Activated naive CD8-positive, alpha-beta T cell treated with anti-CD3 and anti-CD28 coated beads for 36 hours (primary cell): ENCODE data around the gene PKP1. TPM values are rescaled to one million over a fixed set of nuclear protein-coding genes. Genes with fewer than 3 reads are reported as not detected.

ENCODE experiments used
- DNase-seq: peaks from one replicate; pipeline ENCODE4 v3.0.0; 2021
- H3K27ac Mint-ChIP-seq: one replicate; pipeline ENCODE4 v1.8.0; 2022; ENCODE audit warnings: mild to moderate bottlenecking, moderate library complexity, mixed read lengths
- H3K27me3 Mint-ChIP-seq: one replicate; pipeline ENCODE4 v1.8.0; 2022; ENCODE audit warnings: mild to moderate bottlenecking, mixed read lengths
- H3K36me3 Mint-ChIP-seq: one replicate; pipeline ENCODE4 v1.8.0; 2021; ENCODE audit warnings: mild to moderate bottlenecking, mixed read lengths
- H3K4me1 Mint-ChIP-seq: one replicate; pipeline ENCODE4 v1.8.0; 2021; ENCODE audit warnings: mixed read lengths
- H3K4me3 Mint-ChIP-seq: one replicate; pipeline ENCODE4 v1.8.0; 2022; ENCODE audit warnings: mild to moderate bottlenecking, moderate library complexity, mixed read lengths
- H3K9me3 Mint-ChIP-seq: one replicate; pipeline ENCODE4 v1.8.0; 2022; ENCODE audit warnings: mixed read lengths
- total RNA-seq, 2 experiments: library from RNA; stranded (reverse); gene quantifications; one replicate each; pipeline ENCODE4 v1.2.3, GENCODE V29; 2021

The PKP1 gene
- total RNA-seq, 2 experiments from 2014 or later, result 0.04 to 0.06 TPM

- no peak for DNase-seq
- no peaks in the 10 kb centered on the region for H3K4me1 Mint-ChIP-seq
- H3K4me3 Mint-ChIP-seq, result no peak overlapping the region
- no peaks in the 10 kb centered on the region for H3K9me3 Mint-ChIP-seq
- H3K36me3 Mint-ChIP-seq, result no peaks in the 10 kb centered on the region
- no peak overlapping the region for H3K27ac Mint-ChIP-seq
- H3K27me3 Mint-ChIP-seq, result no peaks in the 10 kb centered on the region
Measured at GRCh38 chr1:201332616-201333335, 49.5 kb downstream of the PKP1 start.

- DNase-seq, result no peak
- no peak overlapping the region for H3K27ac Mint-ChIP-seq
- no peak overlapping the region for H3K4me3 Mint-ChIP-seq
- H3K36me3 Mint-ChIP-seq, result no peaks in the 10 kb centered on the region
- no peaks in the 10 kb centered on the region for H3K9me3 Mint-ChIP-seq
- no peaks in the 10 kb centered on the region for H3K4me1 Mint-ChIP-seq
- no peaks in the 10 kb centered on the region for H3K27me3 Mint-ChIP-seq
Measured at GRCh38 chr1:201334325-201335173, 51.2 kb downstream of the PKP1 start.

GRCh38 chr1:201335174-201335870 lies 52.0 kb downstream of the PKP1 start:
- Mint-ChIP-seq H3K9me3 (no peaks in the 10 kb centered on the region), H3K36me3 (no peaks in the 10 kb centered on the region), H3K27ac (no peak overlapping the region), H3K4me3 (no peak overlapping the region), H3K4me1 (no peaks in the 10 kb centered on the region), H3K27me3 (no peaks in the 10 kb centered on the region)
- DNase-seq, result no peak

GRCh38 chr1:201335901-201336300 lies 52.6 kb downstream of the PKP1 start:
- H3K9me3 Mint-ChIP-seq, result no peaks in the 10 kb centered on the region
- no peaks in the 10 kb centered on the region for H3K27me3 Mint-ChIP-seq
- no peak for DNase-seq
- H3K4me3 Mint-ChIP-seq, result no peak overlapping the region
- H3K36me3 Mint-ChIP-seq, result no peaks in the 10 kb centered on the region
- no peaks in the 10 kb centered on the region for H3K4me1 Mint-ChIP-seq
- no peak overlapping the region for H3K27ac Mint-ChIP-seq

- H3K27ac Mint-ChIP-seq, result no peak overlapping the region
- H3K4me1 Mint-ChIP-seq, result no peaks in the 10 kb centered on the region
- H3K36me3 Mint-ChIP-seq, result no peaks in the 10 kb centered on the region
- H3K27me3 Mint-ChIP-seq, result peaks cover 6% of the 10 kb centered on the region
- H3K9me3 Mint-ChIP-seq, result peaks cover 2% of the 10 kb centered on the region
- DNase-seq, result no peak
- no peak overlapping the region for H3K4me3 Mint-ChIP-seq
Measured at GRCh38 chr1:201336711-201337450, 53.6 kb downstream of the PKP1 start.

GRCh38 chr1:201341377-201341776 lies 58.1 kb downstream of the PKP1 start:
- Mint-ChIP-seq H3K27ac (no peak overlapping the region), H3K36me3 (no peaks in the 10 kb centered on the region), H3K4me3 (no peak overlapping the region), H3K27me3 (peaks cover 6% of the 10 kb centered on the region), H3K4me1 (no peaks in the 10 kb centered on the region), H3K9me3 (peaks cover 2% of the 10 kb centered on the region)
- no peak for DNase-seq

GRCh38 chr1:201344206-201345080 lies 61.1 kb downstream of the PKP1 start:
- no peak overlapping the region for H3K27ac Mint-ChIP-seq
- H3K4me1 Mint-ChIP-seq, result no peaks in the 10 kb centered on the region
- no peak for DNase-seq
- H3K27me3 Mint-ChIP-seq, result peaks cover 23% of the 10 kb centered on the region
- no peak overlapping the region for H3K4me3 Mint-ChIP-seq
- peaks cover 2% of the 10 kb centered on the region for H3K9me3 Mint-ChIP-seq
- no peaks in the 10 kb centered on the region for H3K36me3 Mint-ChIP-seq

- Mint-ChIP-seq H3K4me1 (no peaks in the 10 kb centered on the region), H3K9me3 (peaks cover 2% of the 10 kb centered on the region), H3K27ac (no peak overlapping the region), H3K27me3 (peaks cover 23% of the 10 kb centered on the region), H3K36me3 (no peaks in the 10 kb centered on the region), H3K4me3 (no peak overlapping the region)
- DNase-seq, result no peak
Measured at GRCh38 chr1:201345081-201345355, 61.7 kb downstream of the PKP1 start.

- peaks cover 22% of the 10 kb centered on the region for H3K27me3 Mint-ChIP-seq
- no peak overlapping the region for H3K4me3 Mint-ChIP-seq
- H3K4me1 Mint-ChIP-seq, result no peaks in the 10 kb centered on the region
- H3K27ac Mint-ChIP-seq, result no peak overlapping the region
- H3K36me3 Mint-ChIP-seq, result no peaks in the 10 kb centered on the region
- peaks cover under 1% of the 10 kb centered on the region for H3K9me3 Mint-ChIP-seq
- no peak for DNase-seq
Measured at GRCh38 chr1:201346337-201346939, 63.1 kb downstream of the PKP1 start.

GRCh38 chr1:201346987-201347386 lies 63.7 kb downstream of the PKP1 start:
- DNase-seq, result no peak
- no peak overlapping the region for H3K4me3 Mint-ChIP-seq
- peaks cover 22% of the 10 kb centered on the region for H3K27me3 Mint-ChIP-seq
- H3K27ac Mint-ChIP-seq, result no peak overlapping the region
- no peaks in the 10 kb centered on the region for H3K9me3 Mint-ChIP-seq
- H3K36me3 Mint-ChIP-seq, result no peaks in the 10 kb centered on the region
- H3K4me1 Mint-ChIP-seq, result no peaks in the 10 kb centered on the region

GRCh38 chr1:201347498-201348210 lies 64.3 kb downstream of the PKP1 start:
- Mint-ChIP-seq H3K4me1 (no peaks in the 10 kb centered on the region), H3K27ac (no peak overlapping the region), H3K9me3 (no peaks in the 10 kb centered on the region), H3K36me3 (no peaks in the 10 kb centered on the region), H3K27me3 (peaks cover 22% of the 10 kb centered on the region), H3K4me3 (no peak overlapping the region)
- DNase-seq, result no peak

- Mint-ChIP-seq H3K27ac (no peak overlapping the region), H3K27me3 (peaks cover 22% of the 10 kb centered on the region), H3K9me3 (no peaks in the 10 kb centered on the region), H3K4me1 (no peaks in the 10 kb centered on the region), H3K36me3 (no peaks in the 10 kb centered on the region), H3K4me3 (no peak overlapping the region)
- DNase-seq, result peak; percentile 34
Measured at GRCh38 chr1:201348211-201348566, 64.9 kb downstream of the PKP1 start.

GRCh38 chr1:201349092-201349491 lies 65.8 kb downstream of the PKP1 start:
- DNase-seq, result no peak
- Mint-ChIP-seq H3K4me3 (no peak overlapping the region), H3K27ac (no peak overlapping the region), H3K9me3 (no peaks in the 10 kb centered on the region), H3K36me3 (no peaks in the 10 kb centered on the region), H3K4me1 (no peaks in the 10 kb centered on the region), H3K27me3 (peaks cover 22% of the 10 kb centered on the region)
